SJCRH30 (cell line): ENCODE measurements around the gene STK17B. TPM values are rescaled to one million over a fixed set of nuclear protein-coding genes. Genes with fewer than 3 reads are reported as not detected.

Source experiments
- DNase-seq, 2 experiments: peaks; one replicate each; pipeline ENCODE4 v3.0.0-alpha.2; 2015 to 2020
- H3K27ac ChIP-seq: fragments of 250-450 bp; sonication (Bioruptor Pico); 2 replicates; pipeline ENCODE4 v1.5.1; 2020; ENCODE audit warnings: mild to moderate bottlenecking, moderate library complexity
- H3K27me3 ChIP-seq: fragments of 250-450 bp; sonication (Bioruptor Pico); 2 replicates; pipeline ENCODE4 v1.5.1; 2020; ENCODE audit warnings: mild to moderate bottlenecking, moderate library complexity
- H3K36me3 ChIP-seq: fragments of 250-450 bp; sonication (Bioruptor Pico); 2 replicates; pipeline ENCODE4 v1.5.1; 2020; ENCODE audit warnings: mild to moderate bottlenecking, moderate library complexity
- H3K4me1 ChIP-seq: fragments of 250-450 bp; sonication (Bioruptor Pico); 2 replicates; pipeline ENCODE4 v1.5.1; 2020; ENCODE audit warnings: mild to moderate bottlenecking, moderate library complexity
- H3K4me3 ChIP-seq: fragments of 250-450 bp; sonication (Bioruptor Pico); 2 replicates; pipeline ENCODE4 v1.5.1; 2020; ENCODE audit warnings: mild to moderate bottlenecking, moderate library complexity
- H3K9me3 ChIP-seq: fragments of 250-450 bp; sonication (Bioruptor Pico); replicated peaks from 2 replicates; pipeline ENCODE4 v1.5.1; 2020; ENCODE audit warnings: mild to moderate bottlenecking, moderate library complexity
- total RNA-seq: library from RNA; depleted of rRNA; stranded (reverse); fragments of >200 nt; shearing (Covaris generic); gene quantifications from 2 replicates; pipeline ENCODE4 v1.2.3, GENCODE V29; 2014; rRNA removed

Gene STK17B
- 138 and 165 TPM in 2 replicates for total RNA-seq

DNA sequence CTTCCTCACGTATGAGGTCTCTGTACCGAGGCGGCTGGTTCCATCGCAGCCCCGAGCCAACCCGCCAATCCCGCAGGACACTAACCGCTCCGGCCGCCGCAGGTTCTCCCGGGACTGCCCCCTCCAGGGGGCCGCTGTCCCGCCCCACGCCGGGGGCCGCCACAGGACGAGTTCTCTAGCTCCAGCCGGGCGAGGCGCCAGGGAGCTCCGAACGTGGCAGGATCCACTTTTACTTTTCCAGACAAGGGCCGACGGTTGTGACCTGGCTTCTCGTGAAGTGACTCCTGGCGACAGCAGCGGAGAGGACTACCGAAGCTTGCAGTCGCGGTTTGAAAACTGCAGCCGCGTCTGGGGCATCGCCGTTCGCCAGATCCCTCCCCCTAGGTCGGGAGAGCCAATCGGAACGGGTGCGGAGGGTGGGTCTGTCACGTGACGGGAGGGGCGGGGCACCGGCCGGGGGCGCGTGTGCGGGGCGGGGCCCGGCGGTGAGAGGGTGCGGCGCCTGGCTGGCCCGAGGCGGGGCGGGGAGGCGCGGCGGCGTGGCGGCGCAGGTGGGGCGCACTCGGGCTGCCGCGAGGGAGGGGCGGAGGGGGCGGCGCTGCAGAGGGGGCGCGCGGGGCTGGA, at the start of gene STK17B:
Gene STK17B (minus strand): TSS at position 331 of the 624 bp plus-strand sequence. CDS start 8,195 bp downstream, outside the sequence.
- Histone ChIP-seq H3K4me1 (peaks cover 31% of the 10 kb centered on the region), H3K9me3 (no peaks in the 10 kb centered on the region), H3K4me3 (peak within 1 kb of the TSS; percentile 99), H3K27me3 (no peaks in the 10 kb centered on the region), H3K27ac (peak within 1 kb of the TSS; percentile 92), H3K36me3 (peaks cover 27% of the 10 kb centered on the region)
- peak; percentile 99 for DNase-seq

DNA sequence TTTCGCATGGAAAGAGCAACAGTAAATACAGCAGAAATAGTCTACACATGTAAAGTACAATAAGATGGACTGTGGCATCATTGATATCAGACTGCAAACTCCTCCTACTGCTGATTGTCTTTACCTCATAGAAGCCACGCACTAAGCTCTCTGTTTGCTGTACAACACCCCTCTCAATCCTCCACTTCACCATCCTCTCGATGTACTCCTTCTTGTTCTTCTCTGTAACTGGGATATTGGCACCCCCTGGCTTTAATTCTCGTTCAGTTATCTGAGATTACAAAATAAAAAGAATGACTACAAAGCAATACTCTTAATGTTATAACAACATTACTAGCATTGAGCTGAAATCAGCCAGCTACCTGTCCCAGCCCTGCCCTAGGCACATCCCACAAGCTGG, 49.3 kb upstream of the STK17B start:
- Histone ChIP-seq H3K4me1 (peaks cover 10% of the 10 kb centered on the region), H3K27me3 (no peaks in the 10 kb centered on the region), H3K27ac (no peak overlapping the region), H3K36me3 (no peaks in the 10 kb centered on the region), H3K9me3 (no peaks in the 10 kb centered on the region), H3K4me3 (no peak overlapping the region)
- DNase-seq, result no peak

DNA sequence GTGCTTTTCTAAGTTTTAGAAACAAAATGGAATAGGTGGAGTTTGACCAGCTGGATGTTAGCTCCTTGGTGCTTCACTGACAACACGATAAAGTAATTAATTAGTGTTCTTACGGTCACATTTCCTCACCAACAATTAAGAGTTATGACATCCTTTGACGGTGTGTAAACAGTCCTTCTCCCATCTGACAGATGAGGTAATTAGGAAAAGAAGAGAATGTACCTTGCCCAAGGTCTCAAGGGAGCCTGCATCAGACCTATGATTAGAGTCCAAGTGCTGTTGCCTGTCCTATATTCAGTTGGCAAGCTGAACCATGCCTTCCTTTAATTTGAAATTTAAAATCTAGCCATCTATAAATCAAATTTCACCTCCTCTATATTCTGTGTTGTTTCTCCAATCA, 48.3 kb upstream of the STK17B start:
- DNase-seq, result no peak
- peaks cover under 1% of the 10 kb centered on the region; the same call in 1 of the 2 replicates for H3K4me1 ChIP-seq
- H3K27ac ChIP-seq, result no peak overlapping the region
- no peaks in the 10 kb centered on the region for H3K27me3 ChIP-seq
- no peak overlapping the region for H3K4me3 ChIP-seq
- H3K9me3 ChIP-seq, result no peaks in the 10 kb centered on the region
- no peaks in the 10 kb centered on the region for H3K36me3 ChIP-seq

DNA sequence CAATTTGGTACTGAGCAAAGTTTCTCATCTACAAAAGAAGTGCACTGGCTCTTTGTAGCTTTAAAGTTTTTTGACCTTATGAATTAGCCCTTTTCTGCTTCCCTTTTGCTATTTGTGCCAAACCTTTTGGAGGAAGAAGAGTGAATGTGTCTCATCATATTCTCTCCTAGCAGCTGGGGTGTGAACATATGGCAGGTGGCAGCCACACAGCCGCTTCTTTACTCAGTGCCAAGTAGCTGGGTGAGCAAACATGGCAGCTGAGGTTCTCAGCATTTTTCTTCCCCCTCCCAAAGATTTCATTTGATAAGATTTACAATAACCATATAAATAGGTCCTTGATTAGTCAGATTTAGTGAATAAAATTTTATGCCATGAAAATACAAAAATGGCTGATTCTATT, 46.7 kb upstream of the STK17B start:
- H3K4me3 ChIP-seq, result no peak overlapping the region
- no peak overlapping the region for H3K27ac ChIP-seq
- no peaks in the 10 kb centered on the region for H3K27me3 ChIP-seq
- no peaks in the 10 kb centered on the region for H3K9me3 ChIP-seq
- H3K4me1 ChIP-seq, result no peaks in the 10 kb centered on the region
- no peak for DNase-seq
- H3K36me3 ChIP-seq, result no peaks in the 10 kb centered on the region

DNA sequence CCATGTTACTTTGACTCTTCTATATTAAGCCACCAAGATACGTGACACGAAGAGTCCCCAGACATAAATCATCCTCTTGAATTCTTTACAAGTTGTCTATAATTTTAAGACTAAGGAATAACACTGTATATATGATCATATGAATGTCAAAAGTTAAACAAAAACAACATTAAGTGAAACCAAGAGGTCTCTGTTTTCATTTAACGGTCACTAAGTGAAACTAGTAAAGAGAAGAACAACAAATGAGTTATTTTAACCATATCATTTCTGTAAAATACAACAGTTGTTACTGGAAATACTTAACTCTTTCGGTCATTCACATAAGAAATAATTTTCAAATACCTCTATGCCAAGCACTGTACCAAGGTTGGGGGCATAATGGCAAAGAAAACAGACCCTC, 45.7 kb upstream of the STK17B start:
- Histone ChIP-seq H3K27ac (no peak overlapping the region), H3K27me3 (no peaks in the 10 kb centered on the region), H3K36me3 (no peaks in the 10 kb centered on the region), H3K9me3 (no peaks in the 10 kb centered on the region), H3K4me3 (no peak overlapping the region), H3K4me1 (no peaks in the 10 kb centered on the region)
- no peak for DNase-seq

DNA sequence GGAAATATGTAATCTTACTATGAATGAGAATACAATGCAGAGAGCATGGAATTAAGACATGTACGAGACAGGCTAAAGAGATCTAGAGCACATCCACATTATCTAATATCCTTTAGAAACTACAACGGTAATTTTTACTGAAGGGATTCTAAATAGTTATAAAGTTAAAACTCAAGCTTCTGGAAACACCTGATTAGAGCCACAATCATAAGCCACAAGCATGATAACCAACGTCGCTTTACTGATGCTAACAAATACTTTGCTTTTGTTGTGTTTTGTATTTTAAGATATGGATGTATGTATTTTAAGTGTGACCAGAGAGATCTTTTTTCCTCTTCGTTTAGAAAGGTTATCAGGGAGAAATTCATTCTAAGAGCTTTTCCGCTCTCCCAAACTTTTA, 44.0 kb upstream of the STK17B start:
- no peaks in the 10 kb centered on the region for H3K27me3 ChIP-seq
- H3K4me3 ChIP-seq, result no peak overlapping the region
- H3K27ac ChIP-seq, result no peak overlapping the region
- H3K9me3 ChIP-seq, result no peaks in the 10 kb centered on the region
- H3K4me1 ChIP-seq, result no peaks in the 10 kb centered on the region
- DNase-seq, result no peak
- H3K36me3 ChIP-seq, result no peaks in the 10 kb centered on the region

DNA sequence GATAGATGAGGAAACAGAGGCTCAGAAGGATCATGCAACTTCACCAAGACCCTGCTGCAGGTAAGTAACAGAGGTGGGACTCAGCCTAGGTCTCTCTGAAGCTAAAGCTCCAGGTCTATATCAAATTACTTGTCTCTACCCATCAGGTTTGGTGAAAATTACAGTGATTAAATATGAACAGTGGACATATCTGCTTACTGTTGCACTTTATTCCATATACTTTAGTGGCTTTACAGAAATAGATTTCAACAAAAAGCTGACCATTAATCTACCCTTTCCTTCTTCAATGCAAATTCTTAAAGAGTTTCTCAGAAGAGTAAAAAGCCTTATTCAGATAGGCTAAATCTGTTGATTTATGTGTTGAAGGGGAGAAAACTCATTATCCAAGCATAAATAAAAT, 42.8 kb upstream of the STK17B start:
- Histone ChIP-seq H3K36me3 (no peaks in the 10 kb centered on the region), H3K9me3 (no peaks in the 10 kb centered on the region), H3K27ac (no peak overlapping the region), H3K27me3 (no peaks in the 10 kb centered on the region), H3K4me1 (no peaks in the 10 kb centered on the region), H3K4me3 (no peak overlapping the region)
- no peak for DNase-seq

DNA sequence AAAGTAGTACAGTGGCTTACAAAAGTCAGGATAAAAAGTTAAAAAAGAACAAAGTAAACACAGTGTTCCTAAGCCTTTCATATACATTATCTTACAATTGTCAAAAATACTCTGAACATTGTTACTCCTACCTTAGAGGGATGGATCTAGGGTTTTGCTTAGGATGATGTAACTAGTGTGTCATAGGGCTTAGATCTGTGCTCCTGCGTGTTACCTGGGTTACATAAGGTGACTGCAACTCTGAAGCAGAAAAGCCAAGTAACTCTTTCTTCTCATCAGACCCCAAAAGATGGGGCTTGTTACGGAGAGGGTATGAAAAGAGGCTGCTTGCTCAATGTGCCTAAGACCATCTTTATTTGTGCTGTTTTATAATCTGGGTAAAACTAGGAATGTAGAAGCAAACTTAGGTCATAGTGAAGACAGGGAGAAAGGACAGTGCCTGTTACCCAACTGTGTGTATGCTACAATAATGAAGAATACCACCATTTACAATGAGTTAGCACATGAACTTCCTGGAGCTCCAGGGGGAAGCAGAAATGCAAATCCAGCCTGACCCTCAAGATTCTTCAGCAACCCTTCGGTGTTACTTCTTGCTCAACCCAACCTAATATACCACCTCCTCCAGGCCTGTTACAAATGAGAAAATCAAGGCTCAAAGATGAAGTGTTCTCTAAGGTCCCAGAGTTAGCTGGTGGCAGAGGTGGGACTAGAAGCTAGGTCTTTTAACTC, 42.0 kb upstream of the STK17B start:
- no peak overlapping the region for H3K27ac ChIP-seq
- no peaks in the 10 kb centered on the region for H3K9me3 ChIP-seq
- no peaks in the 10 kb centered on the region for H3K36me3 ChIP-seq
- H3K4me1 ChIP-seq, result no peaks in the 10 kb centered on the region
- no peaks in the 10 kb centered on the region for H3K27me3 ChIP-seq
- DNase-seq, result no peak
- H3K4me3 ChIP-seq, result no peak overlapping the region

DNA sequence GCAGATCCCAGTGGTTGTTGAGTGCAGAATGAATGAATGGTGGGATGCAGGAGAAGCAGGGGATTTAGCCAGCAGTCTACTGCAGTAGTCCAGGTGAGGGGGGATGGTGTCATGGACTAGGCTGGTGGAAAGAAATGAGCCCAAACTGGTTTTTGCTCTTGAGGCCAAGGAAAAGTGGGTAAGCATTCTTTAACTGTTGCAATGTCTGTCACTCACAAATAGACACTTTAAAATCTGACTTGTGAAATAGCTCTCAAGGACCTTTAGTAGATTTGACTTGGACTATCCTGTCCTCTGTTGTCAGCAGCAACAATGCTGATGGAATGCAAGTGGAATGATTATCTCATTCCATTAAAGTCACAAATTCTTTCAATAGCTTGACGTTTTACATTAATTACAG, 37.5 kb upstream of the STK17B start:
- H3K4me3 ChIP-seq, result no peak overlapping the region
- H3K27me3 ChIP-seq, result no peaks in the 10 kb centered on the region
- no peaks in the 10 kb centered on the region for H3K9me3 ChIP-seq
- DNase-seq, result no peak
- H3K36me3 ChIP-seq, result no peaks in the 10 kb centered on the region
- no peaks in the 10 kb centered on the region for H3K4me1 ChIP-seq
- H3K27ac ChIP-seq, result no peak overlapping the region

DNA sequence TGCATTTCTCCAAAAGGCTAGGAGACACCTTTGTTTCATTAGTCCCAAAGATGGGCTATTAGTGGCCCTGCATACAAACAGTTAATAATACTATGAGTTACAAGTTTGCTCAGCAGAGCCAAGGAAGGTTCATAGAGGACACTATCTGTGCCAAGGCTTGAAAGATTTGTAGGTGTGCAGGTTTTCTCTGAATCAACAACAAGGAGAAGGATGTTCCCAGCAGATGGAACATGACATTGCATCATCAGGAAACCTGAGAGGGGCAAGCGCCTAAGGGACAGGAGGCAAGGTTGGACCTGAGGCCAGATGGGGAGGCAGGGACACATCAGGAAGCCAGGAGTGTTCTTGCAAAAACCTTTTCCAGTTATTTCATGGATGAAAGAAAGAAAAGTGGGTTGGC, 35.4 kb upstream of the STK17B start:
- Histone ChIP-seq H3K36me3 (no peaks in the 10 kb centered on the region), H3K4me1 (no peaks in the 10 kb centered on the region), H3K27ac (no peak overlapping the region), H3K9me3 (no peaks in the 10 kb centered on the region), H3K4me3 (no peak overlapping the region), H3K27me3 (no peaks in the 10 kb centered on the region)
- peak in 1 of 2 experiments; percentile 42 for DNase-seq

DNA sequence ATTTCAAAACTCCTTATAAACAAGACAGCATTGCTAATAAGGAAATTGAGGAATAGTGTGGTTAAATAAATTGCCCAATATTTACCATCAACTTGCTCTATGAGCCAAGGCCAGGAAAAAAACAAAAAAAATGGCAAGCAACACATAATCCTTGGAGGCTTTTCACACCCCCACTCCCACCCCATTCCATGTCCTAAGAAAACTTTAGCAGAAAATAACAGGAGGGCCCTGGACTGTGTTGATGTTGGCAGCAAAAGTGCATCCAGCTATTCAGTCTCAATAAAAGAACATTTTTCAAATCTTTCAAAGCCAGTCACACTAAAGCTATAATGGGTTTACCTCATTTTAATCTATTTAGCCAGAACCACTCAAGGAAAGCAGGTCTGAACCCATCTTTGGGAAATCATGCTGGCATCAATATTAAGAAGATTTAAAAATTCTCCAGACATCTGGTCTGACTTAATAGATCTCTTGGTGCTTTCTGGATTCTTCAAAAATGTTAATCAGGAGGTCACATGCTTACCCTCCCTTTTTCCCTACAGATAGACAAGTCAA, 34.6 kb upstream of the STK17B start:
- no peak overlapping the region for H3K27ac ChIP-seq
- DNase-seq, result no peak
- no peak overlapping the region for H3K4me3 ChIP-seq
- H3K36me3 ChIP-seq, result no peaks in the 10 kb centered on the region
- H3K4me1 ChIP-seq, result no peaks in the 10 kb centered on the region
- no peaks in the 10 kb centered on the region for H3K9me3 ChIP-seq
- H3K27me3 ChIP-seq, result no peaks in the 10 kb centered on the region

DNA sequence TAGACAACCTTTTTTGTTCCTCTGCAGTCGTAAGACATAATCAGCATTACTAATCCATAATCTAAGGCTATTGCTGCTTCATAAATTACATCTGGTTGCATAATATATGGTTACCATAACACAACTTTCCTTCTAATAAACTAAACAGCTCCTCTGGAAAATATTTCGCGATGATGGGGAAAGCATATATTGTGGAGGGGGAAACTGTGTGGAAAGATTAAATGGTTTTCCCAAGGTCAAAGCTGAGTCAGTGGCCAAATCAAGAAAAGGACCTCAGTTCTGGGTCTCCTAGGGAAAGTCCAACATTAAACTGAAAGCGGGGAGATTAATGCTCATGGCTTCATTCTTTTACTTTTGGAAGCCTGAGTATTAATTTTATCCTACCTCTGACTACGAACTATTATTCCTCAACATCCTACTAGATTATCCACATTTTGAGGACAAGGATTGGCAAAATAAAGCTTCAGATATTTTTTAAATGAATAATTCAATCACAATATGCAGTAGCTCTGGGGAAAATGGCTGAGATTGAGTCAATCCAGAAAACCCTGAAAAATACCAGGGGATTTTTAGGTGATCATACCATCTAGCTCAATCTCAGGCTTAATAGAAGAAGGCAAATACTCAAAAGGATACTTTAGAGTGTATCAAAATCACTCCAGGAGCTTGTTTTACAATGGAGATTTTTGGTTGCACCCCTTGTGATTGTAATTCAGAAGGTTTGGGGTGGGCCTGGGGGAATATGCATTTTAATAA, 33.8 kb upstream of the STK17B start:
- H3K27me3 ChIP-seq, result no peaks in the 10 kb centered on the region
- no peak overlapping the region for H3K4me3 ChIP-seq
- H3K4me1 ChIP-seq, result no peaks in the 10 kb centered on the region
- no peak overlapping the region for H3K27ac ChIP-seq
- H3K9me3 ChIP-seq, result no peaks in the 10 kb centered on the region
- no peaks in the 10 kb centered on the region for H3K36me3 ChIP-seq
- DNase-seq, result no peak

DNA sequence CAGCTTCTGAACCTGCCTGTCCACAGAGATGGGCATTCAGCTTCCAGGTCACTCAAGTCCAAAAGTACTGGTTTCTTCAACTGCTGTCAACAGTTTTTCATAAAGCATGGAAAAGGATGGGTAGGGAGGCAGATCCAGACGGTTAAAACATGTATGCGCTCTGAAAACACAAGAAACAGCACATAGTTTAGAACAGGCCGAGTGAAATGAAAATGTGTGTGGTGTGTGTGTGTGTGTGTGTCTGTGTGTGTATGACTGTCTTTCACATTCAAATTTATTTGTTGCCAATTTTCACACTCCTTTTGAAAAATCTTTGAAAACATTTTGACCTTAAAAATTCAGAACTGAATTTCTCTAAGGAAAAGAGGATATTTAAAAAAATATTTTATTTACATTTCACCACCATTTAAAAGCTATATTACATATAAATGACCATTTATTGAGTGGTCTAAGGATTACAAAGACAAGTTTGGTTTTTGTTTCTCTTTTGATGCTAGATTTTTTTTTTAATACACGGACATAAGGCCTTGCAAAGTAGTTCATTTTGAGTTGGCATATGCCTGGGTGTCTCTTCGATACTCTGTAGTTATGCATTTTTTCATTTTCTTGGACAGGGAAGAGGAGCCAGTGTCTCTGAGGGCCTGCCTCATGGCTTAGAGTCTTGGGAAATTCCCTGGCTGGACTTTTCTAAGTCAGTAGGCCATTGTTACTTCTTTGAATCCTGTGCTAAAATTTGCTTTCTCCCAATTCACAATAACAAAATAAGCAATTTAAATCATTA, 30.0 kb upstream of the STK17B start:
- Histone ChIP-seq H3K4me1 (no peaks in the 10 kb centered on the region), H3K36me3 (no peaks in the 10 kb centered on the region), H3K27ac (no peak overlapping the region), H3K27me3 (no peaks in the 10 kb centered on the region), H3K9me3 (no peaks in the 10 kb centered on the region), H3K4me3 (no peak overlapping the region)
- no peak for DNase-seq

DNA sequence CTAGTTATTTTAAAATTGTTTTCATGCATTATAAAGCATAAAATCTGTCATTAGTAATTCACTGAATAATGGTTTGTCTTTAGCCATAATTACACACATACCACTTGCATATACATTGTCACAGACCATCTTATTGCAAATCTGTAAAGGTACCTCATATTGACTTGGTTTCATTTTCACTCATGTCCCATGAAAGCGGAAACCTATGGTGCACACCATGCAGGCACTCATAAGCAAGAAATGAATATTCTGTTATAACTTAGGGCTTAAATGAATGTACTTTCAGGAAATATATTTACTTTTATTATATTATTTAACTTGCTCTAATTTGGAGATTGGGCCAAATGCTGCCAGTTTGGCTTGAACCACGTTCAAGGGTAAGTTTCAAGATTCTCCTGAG, 29.2 kb upstream of the STK17B start:
- Histone ChIP-seq H3K36me3 (no peaks in the 10 kb centered on the region), H3K27ac (no peak overlapping the region), H3K9me3 (no peaks in the 10 kb centered on the region), H3K4me3 (no peak overlapping the region), H3K27me3 (no peaks in the 10 kb centered on the region), H3K4me1 (no peaks in the 10 kb centered on the region)
- DNase-seq, result no peak
